Left lobe of liver (tissue), 2 donors: Measurements from ENCODE around the gene RGS9. TPM values are rescaled to one million over a fixed set of nuclear protein-coding genes. Genes with fewer than 3 reads are reported as not detected.
"Not testable (repeated sequence)": the region's sequence is repeated elsewhere in the genome, so short reads cannot be mapped to it uniquely, and the experiment has no call there.

Experiments used
- ATAC-seq: fragments of 200-7000 bp; cut with Tn5 transposase; one replicate; pipeline ENCODE4 v1.9.1; 2020; ENCODE audit warnings: mild to moderate bottlenecking, moderate library complexity
- DNase-seq: peaks from one replicate; pipeline ENCODE4 v3.0.0-alpha.2; 2020; ENCODE audit warnings: low spot score
- total RNA-seq: library from RNA; stranded (reverse); gene quantifications from one replicate; pipeline ENCODE4 v1.2.1, GENCODE V29; 2021
- donor health status: DM: no; HTN: no; CAD: no; lungs with moderate emphysema.
- donor health status: DM: no; HTN: yes; CAD: no.

The RGS9 gene
- total RNA-seq, result 3.0 TPM

- peak; percentile 88 for DNase-seq
- peak; percentile 96 for ATAC-seq
Measured at GRCh38 chr17:65137021-65137939, at the start of gene RGS9. Gene RGS9, plus strand, starts transcription at chr17:65137370. Its CDS starts 171 bp downstream, at chr17:65137541.

- no peak for ATAC-seq
Measured at GRCh38 chr17:65088621-65089360, 48.4 kb upstream of the RGS9 start.

DNA sequence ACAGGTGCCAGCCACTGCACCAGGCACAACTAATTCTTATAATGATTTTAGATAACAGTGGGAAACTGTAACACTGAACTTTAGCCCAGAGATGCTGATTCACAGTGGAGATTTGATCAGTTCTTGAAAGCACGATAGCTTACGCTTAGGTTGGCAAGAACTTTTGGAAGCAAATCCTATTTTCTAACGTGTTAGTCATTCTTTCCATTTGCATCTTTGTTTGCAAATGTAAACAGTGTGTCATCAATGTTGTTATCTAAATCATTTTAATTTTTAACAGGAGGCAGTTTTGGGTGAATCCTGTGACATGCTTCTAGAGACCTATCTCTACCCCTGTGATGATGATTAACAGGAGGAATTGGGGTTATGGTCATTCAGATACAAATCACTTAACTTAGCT, 44.9 kb upstream of the RGS9 start:
- DNase-seq, result no peak

More at GRCh38 chr17:65088621-65089360, 48.4 kb upstream of the RGS9 start:
- DNase-seq, result no peak

DNA sequence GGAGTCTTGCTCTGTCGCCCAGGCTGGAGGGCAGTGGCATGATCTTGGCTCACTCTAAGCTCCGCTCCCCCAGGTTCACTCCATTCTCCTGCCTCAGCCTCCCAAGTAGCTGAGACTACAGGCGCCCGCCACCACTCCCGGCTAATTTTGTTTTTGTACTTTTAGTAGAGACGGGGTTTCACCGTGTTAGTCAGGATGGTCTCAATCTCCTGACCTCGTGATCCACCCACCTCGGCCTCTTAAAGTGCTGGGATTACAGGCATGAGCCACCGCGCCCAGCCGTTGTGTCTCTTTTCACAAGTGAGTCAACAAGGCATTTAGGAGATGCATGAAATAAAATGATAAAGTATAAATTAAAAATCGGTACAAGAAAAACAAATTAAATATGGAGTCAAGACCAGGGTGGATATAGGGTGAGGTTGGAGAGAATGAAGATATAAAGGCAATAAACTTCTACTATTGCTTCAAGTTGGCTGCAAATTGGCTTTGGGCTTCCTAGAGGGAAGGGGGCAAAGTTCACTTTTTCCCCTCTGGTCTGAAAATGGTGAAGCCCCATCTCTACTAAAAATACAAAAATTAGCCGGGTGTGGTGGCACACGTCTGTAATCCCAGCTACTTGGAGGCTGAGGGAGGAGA, 44.3 kb upstream of the RGS9 start:
- ATAC-seq, DNase-seq: not testable (repeated sequence)

More for the DNA sequence above, 44.9 kb upstream of the RGS9 start:
- no peak for ATAC-seq

GRCh38 chr17:65093930-65094329, 43.2 kb upstream of the RGS9 start:
- DNase-seq, result no peak
- no peak for ATAC-seq

DNA sequence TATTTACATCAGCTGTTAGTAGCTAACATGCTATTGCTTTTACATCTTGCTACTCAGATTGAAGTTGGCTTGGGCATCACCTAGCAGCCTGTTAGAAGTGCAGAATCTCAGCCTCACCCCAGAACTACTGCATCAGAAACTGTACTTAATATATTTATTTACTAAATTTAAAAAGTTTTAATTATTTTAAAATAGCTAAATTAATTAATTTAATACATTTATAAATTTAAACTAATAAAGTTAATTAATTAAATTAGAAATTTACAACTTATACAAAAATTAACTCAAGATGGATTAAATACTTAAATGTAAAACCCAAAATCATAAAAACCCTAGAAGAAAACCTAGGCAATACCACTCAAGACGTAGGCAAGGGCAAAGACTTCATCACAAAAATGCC, 41.7 kb upstream of the RGS9 start:
- no peak for DNase-seq
- no peak for ATAC-seq

DNA sequence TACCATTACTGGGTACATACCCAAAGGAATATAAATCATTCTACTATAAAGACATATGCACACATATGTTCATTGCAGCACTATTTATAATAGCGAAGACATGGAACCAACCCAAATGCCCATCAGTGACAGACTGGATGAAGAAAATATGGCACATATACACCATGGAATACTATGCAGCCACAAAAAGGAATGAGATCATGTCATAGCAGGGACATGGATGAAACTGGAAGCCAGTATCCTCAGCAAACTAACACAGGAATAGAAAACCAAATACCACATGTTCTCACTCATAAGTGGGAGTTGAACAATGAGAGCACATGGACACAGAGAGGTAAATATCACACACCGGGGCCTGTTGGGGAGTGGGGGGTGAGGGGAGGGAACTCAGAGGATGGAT, 40.8 kb upstream of the RGS9 start:
- DNase-seq, ATAC-seq: not testable (repeated sequence)

- ATAC-seq (no peak), DNase-seq (no peak)
Measured at GRCh38 chr17:65097110-65097509, 40.1 kb upstream of the RGS9 start.

DNA sequence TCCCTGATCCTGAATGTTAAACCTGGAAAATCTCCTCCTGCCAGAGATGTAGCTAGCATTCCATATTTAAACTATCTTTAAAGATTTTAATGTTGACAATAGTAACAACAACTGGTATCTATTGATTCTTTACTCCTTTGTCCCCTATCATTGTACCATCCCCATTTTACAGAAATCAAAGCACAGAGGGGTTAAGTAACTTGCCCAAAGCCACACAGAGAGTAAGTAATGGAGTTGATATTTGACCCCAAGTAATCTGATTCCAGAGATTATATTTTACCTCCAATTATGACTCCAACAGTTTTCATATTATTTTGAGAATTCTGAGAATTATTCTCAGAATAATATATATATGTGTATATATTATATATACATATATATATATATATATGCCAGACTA, 37.7 kb upstream of the RGS9 start:
- ATAC-seq (no peak), DNase-seq (no peak)

GRCh38 chr17:65099941-65100315, 37.2 kb upstream of the RGS9 start:
- peak; percentile 19 for ATAC-seq

DNA sequence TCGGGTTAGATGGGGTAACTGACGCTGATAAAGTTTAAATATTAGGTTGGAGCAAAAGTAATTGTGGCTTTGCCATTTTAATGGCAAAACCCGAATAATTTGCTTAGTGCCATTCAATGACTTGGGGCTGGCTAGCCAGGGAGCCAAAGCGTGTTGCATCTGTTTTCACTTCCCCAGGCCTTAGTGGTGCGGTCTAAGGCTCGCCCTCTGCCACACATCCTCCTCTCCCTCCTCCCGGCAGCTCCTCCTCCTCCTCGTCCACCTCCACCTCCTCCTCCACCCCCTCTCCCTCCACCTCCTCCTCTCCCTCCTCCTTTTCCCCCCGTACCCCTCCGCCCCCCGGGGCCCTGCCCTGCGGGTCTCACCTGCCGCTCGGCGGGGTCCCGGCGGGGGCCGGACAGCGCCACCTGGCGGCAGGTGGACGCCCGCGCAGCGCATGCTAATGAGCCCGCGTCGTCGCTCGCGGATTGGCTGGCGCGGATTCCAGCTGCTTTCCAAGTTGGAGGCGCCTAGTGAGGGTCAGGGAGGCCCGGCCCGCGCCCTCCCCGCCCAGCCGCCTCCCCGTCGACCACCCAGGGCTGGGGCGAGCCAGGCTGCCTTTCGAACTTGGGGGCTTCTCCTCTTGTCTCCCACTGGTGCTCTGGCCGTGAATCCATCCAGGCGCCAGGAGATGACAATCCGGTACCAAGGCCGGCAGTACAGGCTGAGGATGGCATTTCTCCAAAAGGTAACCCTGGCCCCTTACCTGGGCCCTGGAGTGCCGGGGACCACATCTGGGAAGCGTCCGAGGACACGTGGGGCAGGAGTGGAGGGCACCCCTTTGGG, 36.6 kb upstream of the RGS9 start:
- ATAC-seq, result peak; percentile 98
- peak; percentile 92 for DNase-seq

More at GRCh38 chr17:65099941-65100315, 37.2 kb upstream of the RGS9 start:
- DNase-seq, result peak; percentile 57

GRCh38 chr17:65101371-65101770, 35.8 kb upstream of the RGS9 start:
- ATAC-seq (no peak), DNase-seq (no peak)

GRCh38 chr17:65102235-65102634, 34.9 kb upstream of the RGS9 start:
- DNase-seq (no peak), ATAC-seq (no peak)

DNA sequence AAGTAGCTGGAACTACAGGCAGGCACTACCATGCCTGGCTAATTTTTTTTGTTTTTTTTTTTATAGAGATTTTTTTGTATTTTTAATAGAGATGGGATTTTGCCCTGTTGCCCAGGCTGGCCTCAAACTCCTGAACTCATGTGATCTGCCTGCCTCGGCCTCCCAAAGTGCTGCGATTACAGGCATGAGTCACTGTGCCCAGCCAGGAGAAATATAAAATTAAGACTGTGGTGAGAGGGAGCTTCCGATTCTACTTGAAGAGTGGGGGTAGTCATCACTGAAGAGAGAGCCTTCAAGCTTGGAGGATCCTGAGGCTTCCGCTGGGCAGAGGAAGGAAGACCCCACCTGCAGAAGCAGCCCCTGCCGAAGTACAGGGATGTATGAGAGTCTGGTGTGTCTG, 34.4 kb upstream of the RGS9 start:
- DNase-seq (no peak), ATAC-seq (no peak)

DNA sequence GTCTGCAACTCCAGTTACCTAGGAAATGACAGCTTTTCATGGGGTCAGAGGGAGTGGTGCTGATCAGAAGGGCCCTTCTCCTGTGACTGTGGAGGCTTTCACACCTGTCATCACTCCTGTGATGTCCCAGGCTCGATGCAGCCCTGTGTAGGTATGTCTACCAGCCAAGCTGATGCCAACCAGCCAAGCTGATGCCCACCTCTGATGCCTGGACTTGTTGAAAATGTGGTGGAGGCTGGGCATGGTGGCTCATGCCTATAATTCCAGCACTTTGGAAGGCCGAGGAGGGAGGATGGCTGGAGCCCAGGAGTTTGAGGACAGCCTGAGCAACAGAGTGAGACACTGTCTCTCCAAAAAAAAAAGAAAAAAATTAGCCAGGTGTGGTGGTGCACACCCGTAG, 33.7 kb upstream of the RGS9 start:
- ATAC-seq, result no peak
- DNase-seq, result no peak

- no peak for ATAC-seq
- no peak for DNase-seq
Measured at GRCh38 chr17:65103896-65104295, 33.3 kb upstream of the RGS9 start.

DNA sequence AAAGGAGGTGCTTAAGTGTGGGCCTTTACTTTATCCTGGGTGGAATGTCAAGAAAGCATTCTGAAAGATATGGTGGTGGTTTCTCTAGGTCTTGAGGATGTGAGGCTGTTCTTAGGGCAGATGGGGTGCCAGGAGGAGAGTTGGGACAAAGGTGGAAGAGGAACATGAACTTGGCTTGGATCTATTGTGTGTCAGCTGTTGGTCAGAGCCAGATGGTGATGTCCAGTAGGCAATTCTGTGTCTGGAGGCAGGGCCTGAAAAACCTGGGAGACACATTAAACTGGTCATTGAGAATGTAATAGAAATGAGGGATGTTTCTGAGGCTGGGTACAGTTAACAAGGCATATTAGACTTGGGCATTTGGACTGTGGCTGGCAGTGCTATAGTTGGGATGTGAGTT, 32.6 kb upstream of the RGS9 start:
- DNase-seq, result no peak

DNA sequence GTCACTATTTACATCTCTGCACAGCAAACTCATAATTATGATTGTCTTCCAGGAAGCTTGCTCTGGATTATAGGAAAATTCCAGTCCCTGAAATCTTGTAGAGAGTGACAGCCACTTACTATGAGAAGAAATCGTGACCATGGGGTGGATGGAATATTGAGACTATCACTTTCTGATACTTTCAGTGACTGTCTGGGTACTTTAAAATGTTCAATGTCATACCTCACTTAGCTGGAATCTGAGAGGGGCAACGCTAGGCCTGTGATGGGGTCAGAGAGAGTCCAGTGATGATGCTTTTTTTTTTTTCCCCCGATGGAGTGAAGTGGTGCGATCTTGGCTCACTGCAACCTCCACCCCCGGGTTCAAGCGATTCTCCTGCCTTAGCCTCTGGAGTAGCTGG, 32.2 kb upstream of the RGS9 start:
- no peak for ATAC-seq
- DNase-seq, result no peak

More for the DNA sequence above, 32.6 kb upstream of the RGS9 start:
- ATAC-seq, result no peak

GRCh38 chr17:65108152-65108551, 29.0 kb upstream of the RGS9 start:
- DNase-seq, result no peak
- ATAC-seq, result no peak

DNA sequence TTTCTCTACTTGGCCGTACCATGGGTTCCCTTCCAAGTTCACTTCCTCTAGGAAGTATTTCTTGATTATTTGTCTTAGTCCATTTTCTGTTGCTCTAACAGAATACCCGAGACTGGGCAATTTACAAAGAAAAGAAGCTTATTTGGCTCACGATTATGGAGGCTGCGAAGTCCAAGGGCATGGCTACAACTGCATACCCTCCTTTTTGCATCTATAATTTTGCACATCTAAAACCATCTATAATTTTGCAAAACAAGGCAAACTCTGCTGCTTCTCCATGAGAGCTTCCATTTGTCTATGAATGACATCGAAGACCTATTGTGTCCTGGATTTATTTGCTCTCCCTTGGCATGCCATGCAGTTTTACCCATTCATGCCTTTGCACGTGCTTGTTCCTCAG, 27.6 kb upstream of the RGS9 start:
- DNase-seq, result no peak
- no peak for ATAC-seq
